Fibroblast of the conjunctiva (primary cell): Measurements from ENCODE around the gene ZNF280B.
"Not testable (repeated sequence)": the region's sequence is repeated elsewhere in the genome, so short reads cannot be mapped to it uniquely, and the experiment has no call there.

Experiments used
- DNase-seq: peaks from one replicate; pipeline ENCODE4 v3.0.0-alpha.2; 2010; ENCODE audit warnings: low read depth

Gene ZNF280B

GRCh38 chr22:22507743-22508273 lies 734 bp downstream of the ZNF280B start:
- DNase-seq, result no peak

- no peak for DNase-seq
Observed at GRCh38 chr22:22506736-22507135, 1.8 kb downstream of the ZNF280B start.

- DNase-seq, result no peak
Observed at GRCh38 chr22:22498267-22498666, 10.3 kb downstream of the ZNF280B start.

GRCh38 chr22:22491589-22491988 lies 17.0 kb downstream of the ZNF280B start:
- DNase-seq, result not testable (repeated sequence)

- no peak for DNase-seq
Observed at GRCh38 chr22:22488736-22489135, 19.8 kb downstream of the ZNF280B start.

GRCh38 chr22:22487869-22488597 lies 20.5 kb downstream of the ZNF280B start:
- no peak for DNase-seq

GRCh38 chr22:22487059-22487458 lies 21.5 kb downstream of the ZNF280B start:
- DNase-seq, result no peak

- DNase-seq, result no peak
Observed at GRCh38 chr22:22486132-22486899, 22.2 kb downstream of the ZNF280B start.

- DNase-seq, result no peak
Observed at GRCh38 chr22:22485524-22485923, 23.0 kb downstream of the ZNF280B start.

GRCh38 chr22:22484023-22484422 lies 24.5 kb downstream of the ZNF280B start:
- DNase-seq, result no peak

- no peak for DNase-seq
Observed at GRCh38 chr22:22480940-22481339, 27.6 kb downstream of the ZNF280B start.

GRCh38 chr22:22479999-22480532 lies 28.5 kb downstream of the ZNF280B start:
- DNase-seq, result no peak

GRCh38 chr22:22479116-22479515 lies 29.4 kb downstream of the ZNF280B start:
- DNase-seq, result no peak

- no peak for DNase-seq
Observed at GRCh38 chr22:22478470-22478869, 30.1 kb downstream of the ZNF280B start.

GRCh38 chr22:22474733-22475132 lies 33.8 kb downstream of the ZNF280B start:
- DNase-seq, result no peak

GRCh38 chr22:22471104-22471503 lies 37.4 kb downstream of the ZNF280B start:
- not testable (repeated sequence) for DNase-seq

- DNase-seq, result no peak
Observed at GRCh38 chr22:22469527-22469926, 39.0 kb downstream of the ZNF280B start.

- not testable (repeated sequence) for DNase-seq
Observed at GRCh38 chr22:22468794-22469469, 39.6 kb downstream of the ZNF280B start.

- no peak for DNase-seq
Observed at GRCh38 chr22:22467112-22467511, 41.4 kb downstream of the ZNF280B start.

GRCh38 chr22:22465782-22466181 lies 42.8 kb downstream of the ZNF280B start:
- no peak for DNase-seq

GRCh38 chr22:22465094-22465602 lies 43.4 kb downstream of the ZNF280B start:
- no peak for DNase-seq

- DNase-seq, result no peak
Observed at GRCh38 chr22:22464541-22465054, 43.9 kb downstream of the ZNF280B start.
